Activated CD4-positive, alpha-beta T cell treated with anti-CD3 and anti-CD28 coated beads, Interleukin-10, Interleukin-2, amounts not matched to agents 100 ng/mL and 50 ng/mL, durations not matched to agents 16 hours and 8 hours (primary cell): ENCODE data around the gene BRINP3.
"Not testable (repeated sequence)": the region's sequence is repeated elsewhere in the genome, so short reads cannot be mapped to it uniquely, and the experiment has no call there.

Experiments
- DNase-seq: peaks from one replicate; pipeline ENCODE4 v3.0.0-alpha.2; 2020

BRINP3 gene

DNA sequence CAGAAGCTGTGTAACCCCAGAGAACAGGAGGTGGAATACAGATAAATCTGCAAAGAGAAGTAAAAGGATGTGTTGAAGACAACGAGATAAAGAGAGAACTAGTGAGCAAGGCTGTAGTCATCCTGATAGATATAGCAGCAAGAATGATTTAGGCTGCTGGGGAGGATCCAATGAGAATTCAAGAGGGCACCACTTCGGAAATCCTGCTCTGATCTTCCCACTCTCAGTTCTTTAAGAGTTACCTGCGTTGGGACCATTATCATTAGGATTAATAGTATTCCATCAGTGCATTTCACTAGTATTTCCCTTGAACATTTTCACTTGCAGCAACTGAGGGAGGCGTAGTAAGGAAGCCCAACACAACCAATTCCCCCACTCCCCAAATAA, at the start of gene BRINP3:
Gene BRINP3, minus strand, starts transcription at position 103 of the 387 bp plus-strand sequence.
- no peak for DNase-seq

DNA sequence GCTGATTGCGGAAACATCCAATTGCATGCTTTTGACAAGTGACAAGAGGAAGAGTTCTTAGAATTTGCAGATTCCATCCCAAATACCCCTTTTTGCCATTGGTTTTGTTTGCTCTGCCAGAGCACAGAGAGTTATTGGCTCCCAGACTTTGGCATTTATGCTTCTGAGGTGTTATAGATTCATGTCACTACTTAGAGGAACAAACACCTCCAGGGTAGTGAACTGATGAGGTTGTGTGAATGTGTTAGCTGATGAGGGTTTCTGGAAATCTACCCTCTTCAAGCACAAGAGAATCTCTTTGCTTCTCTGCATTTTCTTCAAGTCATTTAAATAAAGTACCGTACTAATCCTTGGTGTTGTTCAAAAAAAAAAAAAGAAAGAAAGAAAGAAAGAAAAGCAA, 33.9 kb upstream of the BRINP3 start:
- no peak for DNase-seq

DNA sequence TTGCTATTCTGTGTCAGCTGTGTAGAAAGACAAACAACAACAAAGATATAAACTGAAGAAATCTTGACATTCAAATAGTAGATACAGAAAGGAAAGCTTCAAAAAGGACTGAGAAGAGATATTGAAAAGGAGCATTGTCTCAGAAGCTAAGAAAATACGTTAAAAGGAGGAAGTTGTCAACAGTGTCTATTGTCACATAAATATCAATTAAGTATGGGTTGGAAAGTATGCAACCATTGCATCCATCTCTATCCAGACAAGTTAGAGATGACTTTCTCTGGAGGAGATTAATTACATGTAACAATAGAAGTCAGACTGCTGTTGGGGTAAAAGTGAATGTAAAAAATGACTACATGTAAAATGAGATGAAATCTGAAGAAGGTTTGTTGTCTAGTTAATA, 29.7 kb upstream of the BRINP3 start:
- no peak for DNase-seq

DNA sequence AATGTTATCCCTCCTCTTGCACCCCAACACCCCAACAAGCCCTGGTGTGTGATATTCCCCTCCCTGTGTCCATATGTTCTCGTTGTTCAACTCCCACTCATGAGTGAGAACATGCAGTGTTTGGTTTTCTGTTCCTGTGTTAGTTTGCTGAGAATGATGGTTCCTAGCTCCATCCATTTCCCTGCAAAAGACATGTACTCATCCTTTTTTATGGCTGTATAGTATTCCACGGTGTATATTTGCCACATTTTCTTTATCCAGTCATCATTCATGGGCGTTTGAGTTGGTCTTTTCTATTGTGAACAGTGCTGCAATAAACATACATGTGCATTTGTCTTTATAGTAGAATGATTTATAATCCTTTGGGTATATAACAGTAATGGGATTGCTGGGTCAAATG, 26.9 kb upstream of the BRINP3 start:
- DNase-seq, result not testable (repeated sequence)

DNA sequence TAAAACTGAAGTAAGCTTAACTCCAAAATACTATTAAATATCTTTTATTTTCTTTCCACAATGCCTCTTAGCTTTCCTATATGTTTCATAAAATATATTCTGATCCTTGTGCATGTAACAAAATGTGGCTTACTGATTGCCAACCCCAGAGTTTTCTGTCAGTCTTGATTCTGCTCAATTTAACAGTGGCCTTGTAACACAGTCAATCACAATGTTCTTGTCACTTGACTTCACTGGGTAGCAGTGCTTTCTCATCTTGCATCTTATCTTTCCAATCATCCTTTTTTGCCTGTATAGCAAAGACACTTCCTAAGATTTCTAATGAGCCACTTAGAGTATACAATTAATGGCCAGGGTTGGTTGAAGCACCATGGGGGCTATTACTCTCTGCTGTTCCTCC, 19.9 kb upstream of the BRINP3 start:
- no peak for DNase-seq

DNA sequence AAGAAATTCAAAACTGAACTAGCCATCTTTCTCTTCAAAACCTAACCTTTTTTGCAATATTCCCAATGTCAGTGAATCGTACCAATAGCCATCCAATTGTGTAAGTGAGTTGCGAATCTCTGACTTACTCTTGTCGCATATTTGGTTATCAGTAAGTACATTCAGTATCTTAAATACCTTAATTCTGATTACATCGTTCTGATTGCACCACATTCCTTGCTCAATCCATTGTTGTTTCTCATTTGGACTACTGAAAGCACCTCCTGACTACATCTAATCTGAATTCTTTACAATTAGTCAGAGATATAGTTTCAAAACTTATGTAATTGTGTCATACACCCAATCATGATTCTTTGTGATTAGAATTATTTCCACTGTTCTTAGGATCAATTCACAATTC, 16.8 kb upstream of the BRINP3 start:
- no peak for DNase-seq

DNA sequence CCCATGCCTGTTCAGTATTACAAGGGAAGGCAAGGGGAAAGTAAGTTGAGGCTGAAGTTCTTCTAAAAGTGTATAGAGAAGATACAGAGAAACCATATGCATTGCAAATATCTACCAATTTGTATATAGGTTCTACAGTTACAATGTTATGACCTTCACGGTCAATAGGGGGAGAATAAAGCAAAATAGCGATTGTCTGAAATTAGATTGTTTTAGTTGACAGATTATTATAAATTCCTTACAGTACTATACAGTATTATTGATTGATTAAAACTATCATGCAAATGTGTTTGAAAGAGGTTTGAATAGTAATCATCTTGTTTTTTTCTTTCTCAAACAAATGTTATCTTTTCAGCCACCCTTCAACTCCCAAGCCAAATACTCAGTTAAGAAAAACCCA, 13.7 kb upstream of the BRINP3 start:
- DNase-seq, result no peak

DNA sequence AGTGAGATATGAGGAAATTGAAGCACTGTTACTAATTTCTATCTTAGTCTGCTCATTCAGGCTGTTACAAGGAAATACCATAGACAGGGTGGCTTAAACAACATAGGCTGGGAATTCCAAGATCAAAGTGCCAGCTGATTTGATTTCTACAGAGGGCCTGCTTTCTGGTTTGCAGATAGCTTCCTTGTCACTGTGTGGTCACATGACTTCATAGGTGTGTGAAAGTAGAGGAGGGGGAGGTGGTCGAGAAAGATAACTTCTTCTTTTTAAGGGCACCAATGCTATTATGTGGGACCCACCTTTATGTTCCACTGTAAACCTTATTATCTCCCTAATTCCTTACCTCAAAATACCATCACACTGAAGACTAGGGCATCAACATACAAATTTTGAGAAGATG, 6.4 kb upstream of the BRINP3 start:
- DNase-seq, result no peak

DNA sequence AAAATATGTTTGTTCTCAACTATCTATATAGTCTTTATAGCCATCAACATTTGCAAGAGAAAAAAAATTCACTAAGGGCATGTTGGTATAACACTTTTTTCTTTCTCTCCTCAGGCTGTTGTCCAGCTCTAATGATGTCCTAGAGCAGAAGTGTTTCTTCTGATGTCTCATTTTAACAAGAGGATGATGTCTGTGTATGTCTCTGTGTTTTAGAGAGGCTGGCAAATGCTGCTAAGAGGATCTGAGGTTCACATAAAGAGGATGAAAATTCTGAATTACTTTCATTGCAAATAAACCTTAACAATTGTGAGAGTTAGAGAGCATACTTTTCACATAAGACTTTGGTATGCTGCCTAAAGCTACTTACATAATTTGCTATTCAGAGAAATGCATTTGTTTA, 2.6 kb upstream of the BRINP3 start:
- no peak for DNase-seq

DNA sequence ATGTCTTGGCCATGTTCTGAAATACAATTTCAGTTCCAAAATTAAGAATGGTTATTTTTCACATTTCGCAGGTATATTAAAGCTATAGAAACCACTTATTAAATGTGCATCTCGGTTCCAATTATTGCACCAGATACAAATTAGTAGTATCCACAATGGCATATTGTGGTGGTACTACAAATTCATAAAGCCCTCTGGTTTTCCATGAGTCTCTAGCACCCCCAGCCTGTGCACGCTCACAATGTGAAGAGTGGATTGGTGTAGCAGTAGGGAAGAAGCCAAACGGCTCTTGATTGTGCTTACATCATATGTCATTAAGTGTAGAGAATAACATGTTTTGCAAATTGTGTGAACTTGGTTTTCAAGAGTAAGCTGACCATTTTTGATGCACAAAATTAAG, 1.9 kb upstream of the BRINP3 start:
- DNase-seq, result no peak

DNA sequence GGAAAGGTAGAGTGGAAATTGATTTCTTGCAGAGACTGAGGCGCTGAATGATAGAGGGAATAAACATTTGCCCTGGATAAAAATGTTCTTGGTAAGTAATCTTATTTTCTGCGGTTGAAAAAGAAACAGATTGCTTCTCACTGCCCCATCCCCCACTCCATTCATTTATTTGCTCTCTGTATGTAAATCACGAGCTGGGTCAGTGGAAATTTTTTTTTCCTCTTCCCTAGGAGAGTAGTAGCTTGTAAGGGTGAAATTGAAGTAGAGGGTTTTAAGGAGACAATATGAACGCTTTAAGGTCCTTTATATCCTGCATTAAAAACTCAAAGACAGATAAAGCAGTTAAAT, 1.4 kb upstream of the BRINP3 start:
- no peak for DNase-seq

DNA sequence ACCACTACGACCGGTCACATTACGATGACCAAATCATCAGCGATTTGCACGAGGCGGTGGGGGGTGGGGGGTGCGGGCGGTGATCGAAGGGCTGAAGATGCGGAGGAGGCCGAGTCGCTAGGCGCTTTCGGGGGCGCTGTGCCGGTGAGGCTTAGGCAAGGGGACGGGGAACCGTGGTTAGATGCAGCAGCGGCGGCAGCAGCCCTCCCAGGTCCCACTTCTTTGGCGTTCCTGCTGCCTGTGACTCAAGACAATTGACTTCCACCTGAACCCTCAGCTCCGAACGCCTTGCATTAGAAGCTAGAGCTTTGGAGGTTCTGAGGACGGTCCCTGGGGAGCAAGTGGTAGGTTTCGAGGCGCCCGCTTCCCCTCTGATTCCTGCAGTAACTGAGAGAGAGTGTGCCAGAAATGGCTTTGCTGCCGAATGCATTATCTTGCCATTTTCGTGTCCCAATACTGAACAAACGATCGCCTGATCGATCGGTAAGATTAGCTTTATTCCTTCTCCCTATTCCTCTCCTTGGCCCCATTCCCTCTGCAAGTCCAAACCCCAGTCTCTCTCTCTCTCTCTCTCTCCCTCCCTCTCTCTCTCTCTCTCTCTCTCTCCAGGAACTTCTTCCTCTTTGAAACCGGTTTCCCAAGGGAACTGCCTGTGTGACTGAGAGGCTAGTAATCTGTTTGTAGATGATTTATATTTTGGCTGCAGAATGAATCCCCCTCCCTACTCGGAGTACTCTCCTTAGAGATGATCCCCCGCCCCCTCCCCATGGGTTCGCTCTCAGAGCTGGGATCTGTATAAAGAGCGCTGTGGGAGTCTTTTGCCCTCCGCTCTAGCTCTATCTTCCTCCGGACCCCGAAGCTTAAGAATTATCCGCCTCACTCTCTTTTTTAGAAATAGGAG, 735 bp upstream of the BRINP3 start:
- DNase-seq, result no peak

DNA sequence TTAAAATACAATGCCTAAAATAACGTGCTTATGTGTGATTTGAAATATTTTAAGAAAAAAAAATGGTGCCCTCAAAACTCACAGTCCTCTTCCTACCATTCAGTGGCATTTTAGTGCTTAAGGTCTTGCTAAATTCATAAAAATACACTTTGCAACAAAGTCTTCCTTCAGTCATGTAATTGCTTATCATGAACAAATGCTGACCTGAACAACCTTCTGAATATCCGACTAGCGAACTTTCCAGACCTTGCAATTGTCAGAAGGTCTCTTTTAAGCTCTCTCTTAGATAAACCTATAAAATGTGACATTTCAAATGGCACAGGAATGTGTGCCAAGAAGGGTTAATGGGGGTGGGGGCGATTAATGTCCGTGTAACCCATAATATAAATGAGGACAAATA, 858 bp downstream of the BRINP3 start:
- no peak for DNase-seq

DNA sequence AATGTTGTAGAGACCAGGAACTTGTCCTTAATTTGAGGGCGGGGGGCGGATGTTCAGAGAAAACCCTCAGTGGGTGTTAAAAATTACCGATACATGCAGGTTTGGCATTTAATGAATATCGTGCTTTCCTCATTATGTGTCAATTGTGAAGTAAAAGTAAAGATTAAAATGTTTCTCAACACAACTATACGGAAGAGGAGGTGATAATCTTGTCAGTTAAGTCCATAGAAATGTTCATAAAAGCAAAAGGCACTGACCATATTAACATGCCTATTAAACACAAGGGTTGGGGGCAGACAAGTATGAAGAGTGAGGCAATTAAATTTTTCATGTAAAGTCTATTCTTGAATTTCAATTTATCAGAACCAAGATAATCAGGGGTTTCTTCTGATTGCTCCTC, 1.3 kb downstream of the BRINP3 start:
- DNase-seq, result no peak

DNA sequence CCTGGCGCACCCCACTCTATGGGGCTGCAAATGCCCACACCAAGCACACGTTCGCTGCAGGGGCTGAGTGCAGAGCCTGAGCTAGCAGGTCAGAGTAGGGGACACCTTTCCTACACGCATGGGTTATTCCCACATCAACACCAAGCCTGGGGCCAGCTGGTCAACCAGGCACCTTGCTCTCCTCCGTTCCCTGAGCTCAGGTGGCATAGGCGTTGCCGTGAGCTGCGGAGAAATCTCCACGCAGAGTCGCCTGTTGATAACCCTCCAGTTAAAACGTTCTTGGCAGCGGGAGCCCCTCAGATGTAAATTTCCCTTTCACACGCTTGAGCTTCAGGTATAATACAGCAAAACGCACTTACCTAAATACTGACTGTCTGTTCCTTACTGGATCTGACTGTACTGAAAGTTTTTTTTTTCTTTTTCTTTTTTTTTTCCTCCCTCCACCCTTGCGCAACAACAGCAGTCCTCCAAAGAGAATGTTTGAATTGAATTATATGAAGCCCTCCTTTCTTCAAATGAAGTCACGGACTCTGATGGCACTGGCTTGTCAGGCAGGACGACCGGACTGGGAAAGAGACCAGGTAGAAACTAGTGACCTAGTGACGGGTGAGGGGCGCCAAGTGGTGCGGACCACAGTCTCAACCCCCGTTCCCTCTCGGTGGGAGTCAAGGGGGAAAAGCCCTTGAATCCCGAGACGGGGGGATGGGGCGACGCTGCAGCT, 2.1 kb downstream of the BRINP3 start:
- DNase-seq, result no peak

DNA sequence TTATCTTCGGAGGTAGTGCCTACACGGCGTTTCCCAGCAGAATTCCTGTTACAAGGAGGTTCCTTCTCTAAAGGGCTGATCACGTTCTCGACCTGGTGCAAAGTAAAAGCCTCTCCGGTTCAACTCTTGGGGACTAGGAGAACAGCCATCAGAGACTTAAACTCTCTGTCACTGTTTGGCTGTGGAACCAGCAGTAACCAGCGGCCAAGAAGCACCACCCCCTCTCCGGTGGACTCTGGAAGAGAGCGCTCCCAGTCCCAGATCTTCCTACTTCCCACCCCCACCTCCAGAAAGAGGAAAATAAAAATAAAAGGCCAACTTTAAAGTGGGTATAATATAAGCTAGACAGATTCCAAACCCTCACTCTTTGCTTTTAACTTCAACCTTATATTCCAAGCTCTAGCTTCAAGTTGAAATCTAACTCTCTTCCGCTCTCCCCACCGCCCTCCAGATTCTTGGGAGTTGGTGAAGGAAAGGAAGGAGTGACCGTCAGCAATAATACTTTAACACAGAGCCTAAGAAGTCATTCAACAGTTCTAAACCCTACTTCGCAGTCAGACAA, 2.9 kb downstream of the BRINP3 start:
- DNase-seq, result no peak

DNA sequence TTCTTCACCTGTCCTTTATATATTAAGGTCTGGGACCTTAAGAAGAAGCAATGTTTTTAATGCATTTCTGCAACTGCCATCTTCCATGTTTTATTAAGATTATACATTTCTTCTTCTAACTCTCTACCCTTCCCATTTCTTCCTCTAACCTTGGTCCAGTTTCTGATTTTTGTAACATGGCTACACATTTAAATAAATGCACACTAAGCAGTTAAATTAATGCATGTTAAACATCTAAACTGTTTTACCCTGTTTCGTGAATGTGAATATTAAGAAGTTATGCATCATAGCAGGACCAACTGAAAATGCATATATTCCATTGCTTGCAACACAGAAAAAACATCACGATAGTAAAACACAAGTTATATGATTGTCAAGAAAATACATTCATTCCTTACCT, 3.7 kb downstream of the BRINP3 start:
- DNase-seq, result no peak

DNA sequence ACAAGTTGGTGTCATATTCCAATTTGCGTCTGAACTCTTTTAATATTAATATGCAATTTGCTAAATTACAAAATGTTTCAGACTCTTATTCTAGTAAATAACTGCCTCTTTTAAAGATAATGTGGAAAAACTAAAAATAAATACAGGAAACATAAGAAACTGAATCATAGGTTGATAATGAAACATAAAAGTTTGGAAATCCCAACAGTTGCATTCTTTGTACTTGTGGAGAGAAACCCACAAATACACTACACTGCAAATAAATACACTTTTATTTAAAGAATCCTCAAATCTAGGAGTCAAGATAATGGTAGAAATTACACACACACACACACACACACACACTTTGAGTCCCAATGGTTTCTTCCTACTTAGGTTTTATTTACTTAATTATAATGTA, 5.2 kb downstream of the BRINP3 start:
- DNase-seq, result no peak

DNA sequence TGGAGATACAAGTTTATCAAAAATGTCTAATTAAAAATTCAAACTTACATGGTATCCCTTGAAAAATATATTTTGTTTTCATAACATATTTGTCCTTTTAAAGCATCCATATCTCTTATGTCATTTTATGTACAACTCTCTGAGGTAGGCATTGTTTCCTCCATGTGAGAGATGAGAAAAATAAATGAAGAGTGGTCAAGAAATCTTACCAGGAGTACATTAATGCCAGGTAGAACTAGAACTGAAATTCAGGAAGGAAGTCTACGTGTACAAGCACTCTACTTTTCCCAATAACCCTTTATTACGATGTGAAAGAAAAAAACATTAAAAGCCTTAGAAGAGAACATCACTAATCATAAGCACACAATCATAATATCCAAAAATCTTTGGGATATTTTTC, 5.6 kb downstream of the BRINP3 start:
- no peak for DNase-seq

DNA sequence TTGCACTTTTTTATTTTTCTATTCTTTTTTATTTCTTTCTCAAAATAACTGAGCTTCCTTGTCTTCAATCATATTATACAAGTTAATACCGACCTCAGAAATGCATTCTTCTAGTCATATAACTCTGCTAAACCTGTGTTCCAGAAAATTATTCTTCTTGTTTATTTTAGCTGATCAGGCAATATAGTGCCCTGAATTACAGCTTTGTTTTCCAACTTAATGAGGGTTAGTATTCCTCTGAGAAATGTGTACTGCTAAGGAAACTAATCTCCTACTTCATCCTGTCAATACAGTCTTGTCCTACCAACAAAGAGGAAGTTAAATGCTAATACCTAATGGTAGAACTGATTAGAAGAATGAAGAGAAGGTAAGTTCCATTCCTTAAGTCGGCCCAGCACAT, 13.0 kb downstream of the BRINP3 start:
- no peak for DNase-seq

DNA sequence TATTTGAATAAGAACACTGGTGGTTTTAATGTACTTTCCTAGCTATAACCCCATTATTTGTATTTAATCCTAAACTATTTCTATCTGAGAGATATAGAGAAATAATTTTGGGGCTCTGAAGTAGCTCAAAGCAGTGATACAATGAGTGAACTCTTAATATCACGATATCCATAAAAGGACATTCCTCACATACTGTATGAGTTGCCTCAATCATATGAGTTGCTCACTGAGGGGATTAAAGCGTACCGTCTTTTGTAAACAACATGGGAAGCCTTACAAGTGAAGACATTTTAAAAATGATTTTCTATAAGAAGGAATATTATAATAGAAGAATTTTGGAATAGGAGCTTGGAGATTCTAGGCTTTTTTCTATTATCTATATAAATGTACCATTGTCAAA, 21.5 kb downstream of the BRINP3 start:
- DNase-seq, result no peak

DNA sequence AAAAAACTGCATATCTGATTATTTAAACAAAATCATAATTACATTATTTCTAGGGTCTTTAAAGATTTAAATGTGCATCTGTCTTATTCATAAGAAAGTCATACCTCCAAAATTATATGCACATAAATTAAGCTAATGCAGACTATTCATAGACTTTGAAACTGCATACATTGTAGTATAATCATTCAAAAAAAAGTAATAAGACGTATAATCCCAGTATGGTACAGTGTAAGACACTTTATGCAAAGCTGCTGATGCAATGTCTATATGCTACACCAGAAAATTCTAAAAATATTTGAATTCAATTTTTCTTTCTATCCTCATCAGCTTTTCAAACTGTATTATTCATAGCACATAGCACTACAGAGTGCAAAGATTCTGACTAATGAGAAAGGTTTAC, 22.0 kb downstream of the BRINP3 start:
- no peak for DNase-seq

DNA sequence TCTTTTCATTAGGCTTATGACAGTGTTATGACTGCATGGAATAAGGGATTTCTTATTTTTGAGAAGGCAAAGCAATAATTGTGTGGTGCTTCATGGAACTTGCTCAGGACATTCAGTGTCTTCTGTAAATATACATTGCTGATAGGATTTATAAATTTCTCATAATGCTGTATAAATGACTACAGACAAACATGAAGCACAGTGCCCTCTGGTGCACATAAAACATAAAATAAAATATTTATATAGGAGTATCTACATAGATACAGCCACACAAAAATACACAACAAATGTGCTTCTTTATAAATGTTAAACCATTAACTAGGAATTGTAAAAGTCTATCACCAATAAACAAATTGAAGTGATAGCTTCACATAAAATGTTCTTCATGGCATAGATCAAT, 24.1 kb downstream of the BRINP3 start:
- DNase-seq, result no peak

DNA sequence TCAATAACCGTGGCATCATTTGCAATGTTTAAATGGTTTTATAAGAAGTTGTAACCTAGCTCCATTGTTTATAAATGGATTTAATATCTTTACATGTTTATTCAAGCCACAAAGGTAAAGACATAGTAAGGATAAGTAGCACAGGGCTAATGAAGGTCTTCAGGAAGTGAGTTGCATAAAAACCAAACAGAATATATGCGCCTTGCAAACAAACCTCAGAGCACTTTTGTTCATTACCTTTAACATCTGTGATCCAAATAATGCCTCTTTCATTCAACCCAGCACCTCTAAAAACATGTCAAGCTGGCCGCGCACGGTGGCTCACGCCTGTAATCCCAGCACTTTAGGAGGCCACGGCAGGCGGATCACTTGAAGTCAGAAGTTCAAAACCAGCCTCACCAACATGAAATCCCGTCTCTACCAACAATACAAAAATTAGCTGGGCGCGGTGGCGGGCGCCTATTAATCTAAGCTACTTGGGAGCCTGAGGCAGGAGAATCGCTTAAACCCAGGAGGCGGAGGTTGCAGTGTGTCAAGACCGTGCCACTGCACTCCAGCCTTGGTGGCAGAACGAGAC, 25.3 kb downstream of the BRINP3 start:
- DNase-seq, result no peak
